NCI-H146 treated with DMSO at 0.1 percent for 48 hours (cell line): ENCODE data around the gene VPS18.
"Not testable (repeated sequence)": the region's sequence is repeated elsewhere in the genome, so short reads cannot be mapped to it uniquely, and the experiment has no call there.

Experiments
- DNase-seq: peaks from one replicate; lab custom pipeline; 2025; ENCODE audit not compliant: unreplicated experiment; lab: John Stamatoyannopoulos, UW

VPS18 gene

GRCh38 chr15:40893733-40894680 is at the start of gene VPS18:
Gene VPS18, plus strand, starts transcription at chr15:40894450. Its CDS starts 319 bp downstream, at chr15:40894769.
- DNase-seq = peak; percentile 84

GRCh38 chr15:40844696-40845030 is 49.6 kb upstream of the VPS18 start:
- DNase-seq = no peak

GRCh38 chr15:40845036-40845435 is 49.2 kb upstream of the VPS18 start:
- no peak for DNase-seq

GRCh38 chr15:40845511-40846284 is 48.6 kb upstream of the VPS18 start:
- no peak for DNase-seq

- DNase-seq = no peak
These were observed 47.4 kb upstream of the VPS18 start for GRCh38 chr15:40846841-40847222.

GRCh38 chr15:40847223-40847961 is 46.9 kb upstream of the VPS18 start:
- no peak for DNase-seq

GRCh38 chr15:40850576-40851112 is 43.6 kb upstream of the VPS18 start:
- no peak for DNase-seq

- no peak for DNase-seq
These were observed 41.7 kb upstream of the VPS18 start for GRCh38 chr15:40852529-40852928.

- DNase-seq = no peak
These were observed 40.9 kb upstream of the VPS18 start for GRCh38 chr15:40853241-40853890.

GRCh38 chr15:40854161-40854560 is 40.1 kb upstream of the VPS18 start:
- no peak for DNase-seq

- DNase-seq = no peak
These were observed 38.5 kb upstream of the VPS18 start for GRCh38 chr15:40855706-40856234.

GRCh38 chr15:40856746-40857145 is 37.5 kb upstream of the VPS18 start:
- DNase-seq = no peak

GRCh38 chr15:40857601-40858341 is 36.5 kb upstream of the VPS18 start:
- DNase-seq = no peak

GRCh38 chr15:40858706-40859105 is 35.5 kb upstream of the VPS18 start:
- no peak for DNase-seq

- peak; percentile 21 for DNase-seq
These were observed 34.9 kb upstream of the VPS18 start for GRCh38 chr15:40859206-40859851.

- not testable (repeated sequence) for DNase-seq
These were observed 33.1 kb upstream of the VPS18 start for GRCh38 chr15:40861147-40861546.

GRCh38 chr15:40863660-40864270 is 30.5 kb upstream of the VPS18 start:
- DNase-seq = no peak

GRCh38 chr15:40867199-40867598 is 27.1 kb upstream of the VPS18 start:
- no peak for DNase-seq

GRCh38 chr15:40869686-40870085 is 24.6 kb upstream of the VPS18 start:
- no peak for DNase-seq
